PC-9 (cell line): ENCODE measurements around the gene HNF1A. TPM values are rescaled to one million over a fixed set of nuclear protein-coding genes. Genes with fewer than 3 reads are reported as not detected.

Experiments
- BruUV-seq: library from RNA; stranded (reverse); fragments of 400-500 nt; replicated peaks from 2 replicates; lab custom pipeline; 2021; lab: Mats Ljungman, UMichigan
- CTCF ChIA-PET: fragments of 300-600 bp; sonication (Branson Sonifier 250); formaldehyde crosslinking; loops from one replicate; lab custom pipeline; 2022; ENCODE audit warnings: antibody characterized with exemption; lab: Charles Lee
- POLR2A ChIA-PET: fragments of 300-600 bp; sonication (Branson Sonifier 250); formaldehyde crosslinking; loops from one replicate; lab custom pipeline; 2022; ENCODE audit warnings: antibody characterized with exemption; ENCODE audit not compliant: unreplicated experiment; lab: Charles Lee
- DNase-seq, 2 experiments: peaks; one replicate each; pipeline versions ENCODE4 v3.0.0 to v3.0.0-alpha.2; 2015 to 2022; ENCODE audit warnings: mixed read lengths in 1 of 2
- H2AFZ ChIP-seq: fragments of 200-600 bp; sonication (generic); 2 replicates; pipeline ENCODE4 v1.8.1; 2017; ENCODE audit warnings: antibody characterized with exemption
- H3F3A ChIP-seq: fragments of 200-600 bp; sonication (generic); 2 replicates; pipeline ENCODE4 v1.8.1; 2017; ENCODE audit warnings: antibody characterized with exemption, mild to moderate bottlenecking, low read depth; ENCODE audit not compliant: insufficient read depth
- H3K27ac ChIP-seq: fragments of 200-600 bp; sonication (generic); 2 replicates; pipeline ENCODE4 v1.6.1; 2016; ENCODE audit warnings: mixed run types
- H3K27me3 ChIP-seq: fragments of 200-600 bp; sonication (generic); 2 replicates; pipeline ENCODE4 v1.6.1; 2016; ENCODE audit warnings: low read depth, mixed run types; ENCODE audit not compliant: insufficient read depth
- H3K36me3 ChIP-seq: fragments of 200-600 bp; sonication (generic); 2 replicates; pipeline ENCODE4 v1.6.1; 2016; ENCODE audit warnings: low read depth, mixed run types
- H3K4me1 ChIP-seq: fragments of 200-600 bp; sonication (generic); replicated peaks from 2 replicates; pipeline ENCODE4 v1.6.1; 2016; ENCODE audit warnings: mixed run types; ENCODE audit not compliant: insufficient read depth
- H3K4me2 ChIP-seq: fragments of 200-600 bp; sonication (generic); 2 replicates; pipeline ENCODE4 v1.6.1; 2017; ENCODE audit warnings: mixed run types
- H3K4me3 ChIP-seq: fragments of 200-600 bp; sonication (generic); 2 replicates; pipeline ENCODE4 v1.6.1; 2016; ENCODE audit warnings: mixed run types
- H3K79me2 ChIP-seq: fragments of 200-600 bp; sonication (generic); 2 replicates; pipeline ENCODE4 v1.6.1; 2017; ENCODE audit warnings: low read depth, mixed run types
- H3K9me2 ChIP-seq: fragments of 200-600 bp; sonication (generic); 2 replicates; pipeline ENCODE4 v1.8.1; 2017; ENCODE audit warnings: mild to moderate bottlenecking; ENCODE audit not compliant: insufficient read depth
- H3K9me3 ChIP-seq: fragments of 200-600 bp; sonication (generic); 2 replicates; pipeline ENCODE4 v1.8.1; 2016; ENCODE audit warnings: low read depth; ENCODE audit not compliant: insufficient read depth
- H4K20me1 ChIP-seq: fragments of 200-600 bp; sonication (generic); 2 replicates; pipeline ENCODE4 v1.8.1; 2017; ENCODE audit not compliant: insufficient read depth
- CTCF ChIP-seq: fragments of 200-600 bp; sonication (generic); conservative IDR thresholded peaks from 2 replicates; pipeline ENCODE4 v1.6.1; 2017; ENCODE audit warnings: mixed run types, antibody characterized with exemption, mild to moderate bottlenecking, moderate library complexity
- EZH2 ChIP-seq: fragments of 200-600 bp; sonication (generic); IDR thresholded peaks from 2 replicates; pipeline ENCODE4 v1.8.0; 2017; ENCODE audit warnings: antibody characterized with exemption, low read depth
- intact Hi-C: fragments of 100-400 bp; cut with micrococcal nuclease; formaldehyde crosslinking; loops from one replicate; pipeline ENCODE4 v1.10.0; 2022; ENCODE audit not compliant: unreplicated experiment
- total RNA-seq: library from RNA; stranded (reverse); gene quantifications from 2 replicates; pipeline ENCODE4 v1.2.3, GENCODE V29; 2021

The HNF1A gene
- total RNA-seq, 1 experiment from 2014 or later, result not detected

GRCh38 chr12:121005346-121005815, 27.0 kb downstream of the HNF1A start:
- intact Hi-C loops, result loop anchor here (2.0 to 10.0 kb wide), 4 partner anchors 55 to 358 kb away; no protein-coding TSS in a partner anchor
- Histone ChIP-seq H3K9me3 (no peaks in the 10 kb centered on the region), H3K4me1 (no peaks in the 10 kb centered on the region), H3K9me2 (no peaks in the 10 kb centered on the region), H3K79me2 (no peaks in the 10 kb centered on the region), H3K27me3 (no peaks in the 10 kb centered on the region), H3K4me2 (no peak overlapping the region), H3F3A (0 out of 2 replicates have a peak, but pooled peaks cover 3% of the 10 kb centered on the region), H3K36me3 (peaks cover 13% of the 10 kb centered on the region; the same call in 1 of the 2 replicates), H3K4me3 (no peak overlapping the region), H4K20me1 (no peaks in the 10 kb centered on the region), H2AFZ (no peak overlapping the region), H3K27ac (no peak overlapping the region)
- POLR2A ChIA-PET, result no interaction called here
- peak; percentile 58 to 60 for DNase-seq
- no TSS peak for BruUV-seq
- TF ChIP-seq CTCF (peak; percentile 75), EZH2 (no peak)
- CTCF ChIA-PET, result interaction anchor here (0.5 to 1.1 kb wide), 9 partner anchors 34 to 804 kb away, joined by 3 to 6 read pairs (median 4); partner anchors contain the start of gene RPLP0

DNA sequence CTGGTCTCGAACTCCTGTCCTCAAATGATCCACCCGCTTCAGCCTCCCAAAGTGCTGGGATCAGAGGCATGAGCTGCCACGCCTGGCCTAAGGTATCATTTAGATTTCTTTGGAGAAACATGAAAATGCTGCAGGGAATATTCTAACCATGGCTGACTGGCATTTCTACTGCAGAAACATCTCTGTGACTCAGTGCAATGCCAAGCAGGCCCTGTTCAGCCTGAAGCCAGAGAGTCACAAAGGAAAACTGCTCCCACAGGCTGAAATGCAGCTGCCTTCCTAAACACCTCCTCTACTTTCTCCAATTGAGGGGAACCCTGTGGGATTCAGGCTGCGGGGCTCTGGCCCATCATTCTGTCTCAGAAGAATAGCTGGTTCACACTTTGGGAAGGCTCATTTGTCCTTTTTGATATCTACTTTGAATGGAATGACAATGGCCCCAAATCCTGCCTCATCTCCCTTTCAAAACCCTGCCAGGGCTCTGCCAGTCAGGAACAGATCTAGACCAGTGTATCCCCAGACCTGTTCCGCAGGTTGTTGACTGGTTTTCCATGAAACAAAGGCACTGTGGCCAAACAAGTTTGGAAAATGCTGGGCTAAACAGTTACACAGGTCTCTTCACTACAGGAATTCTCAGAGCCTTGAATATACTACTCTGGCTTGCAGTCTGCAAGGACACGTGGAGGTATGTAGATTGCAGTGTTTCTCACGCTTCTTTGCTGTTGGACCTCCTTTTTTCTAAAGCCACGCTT, 30.2 kb downstream of the HNF1A start:
- Histone ChIP-seq H2AFZ (no peak overlapping the region), H4K20me1 (no peaks in the 10 kb centered on the region), H3K9me3 (no peaks in the 10 kb centered on the region), H3K27ac (no peak overlapping the region), H3K9me2 (no peaks in the 10 kb centered on the region), H3F3A (0 out of 2 replicates have a peak, but pooled peaks cover 3% of the 10 kb centered on the region), H3K4me3 (no peak overlapping the region), H3K36me3 (peaks cover 13% of the 10 kb centered on the region; the same call in 1 of the 2 replicates), H3K79me2 (no peaks in the 10 kb centered on the region), H3K4me2 (no peak overlapping the region), H3K4me1 (no peaks in the 10 kb centered on the region), H3K27me3 (no peaks in the 10 kb centered on the region)
- intact Hi-C loops, result loop anchor here (2.0 to 10.0 kb wide), 3 partner anchors 86 to 426 kb away; no protein-coding TSS in a partner anchor
- ChIA-PET POLR2A (no interaction called here), CTCF (no interaction called here)
- no peak for DNase-seq
- no TSS peak for BruUV-seq
- TF ChIP-seq EZH2 (no peak), CTCF (no peak)

DNA sequence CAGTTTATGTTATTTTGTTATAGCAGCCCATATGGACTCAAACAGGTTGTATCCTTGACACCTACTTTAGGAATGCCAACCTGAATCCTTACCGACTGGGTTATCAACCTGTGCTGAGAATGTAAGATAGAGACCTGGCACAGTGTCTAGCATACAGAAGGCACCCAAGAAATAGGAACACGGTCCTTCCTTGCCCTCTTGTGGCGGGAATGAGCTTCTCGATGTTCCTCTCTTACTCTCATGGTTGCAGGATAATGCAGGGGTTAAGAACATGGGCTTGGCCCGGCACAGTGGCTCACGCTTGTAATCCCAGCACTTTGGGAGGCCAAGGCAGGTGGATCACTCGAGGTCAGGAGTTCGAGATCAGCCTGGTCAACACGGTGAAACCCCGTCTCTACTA, 31.4 kb downstream of the HNF1A start:
- Histone ChIP-seq H3K79me2 (peaks cover 2% of the 10 kb centered on the region), H3K27me3 (no peaks in the 10 kb centered on the region), H3K9me2 (no peaks in the 10 kb centered on the region), H3F3A (0 out of 2 replicates have a peak, but pooled peaks cover 3% of the 10 kb centered on the region), H3K27ac (no peak overlapping the region), H3K36me3 (peaks cover 13% of the 10 kb centered on the region; the same call in 1 of the 2 replicates), H2AFZ (no peak overlapping the region), H3K4me1 (no peaks in the 10 kb centered on the region; the same call in 1 of the 2 replicates), H4K20me1 (no peaks in the 10 kb centered on the region), H3K4me2 (no peak overlapping the region), H3K9me3 (no peaks in the 10 kb centered on the region), H3K4me3 (no peak overlapping the region)
- DNase-seq, result peak in 1 of 2 experiments; percentile 40
- BruUV-seq, result no TSS peak
- intact Hi-C loops, result loop anchor here (2.0 to 10.0 kb wide), 3 partner anchors 85 to 427 kb away; no protein-coding TSS in a partner anchor
- ChIA-PET POLR2A (interaction anchor here (0.7 kb wide), 1 partner anchor 9 kb away, joined by 4 read pairs; no protein-coding TSS in a partner anchor), CTCF (interaction anchor here (1.0 kb wide), 1 partner anchor 427 kb away, joined by 4 read pairs; no protein-coding TSS in a partner anchor)
- TF ChIP-seq CTCF (peak; percentile 71), EZH2 (no peak)
